ENCODE measurements around the gene FAM193B.

Gene FAM193B

DNA sequence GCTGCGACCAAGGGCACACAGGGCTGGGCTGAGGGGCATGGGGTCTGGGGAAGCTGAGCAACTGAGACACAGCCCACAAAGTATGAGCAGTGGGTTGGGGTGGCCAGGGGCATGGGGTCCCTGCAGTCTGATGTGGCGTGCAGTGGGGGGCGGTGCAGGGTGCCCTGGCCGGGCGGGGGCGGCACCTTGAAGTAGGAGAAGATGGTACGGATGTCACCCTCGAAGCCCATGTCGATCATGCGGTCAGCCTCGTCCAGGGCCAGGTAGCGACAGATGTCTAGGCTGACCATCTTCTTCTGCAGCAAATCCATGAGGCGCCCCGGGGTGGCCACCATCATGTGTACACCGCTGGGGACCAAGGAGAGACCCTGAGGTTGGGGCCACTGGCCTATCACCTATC, 40.9 kb downstream of the FAM193B start:
- TF ChIP-seq POLR2AphosphoS5 (IDR thresholded peaks at IDR 0.05; ENCODE audit: low read depth, low read length): no peak

- TF ChIP-seq POLR2AphosphoS5 (IDR thresholded peaks at IDR 0.05; ENCODE audit: low read depth, low read length) (no peak), TAF1 (IDR thresholded peaks at IDR 0.05; ENCODE audit: borderline replicate concordance, insufficient read depth, low read length) (no peak), FOXP2 (optimal IDR thresholded peaks at IDR 0.05; ENCODE audit: borderline replicate concordance, extremely low read depth, extremely low read length, insufficient read depth) (no peak), SIN3A (IDR thresholded peaks at IDR 0.05; ENCODE audit: borderline replicate concordance, insufficient read depth, low read length) (no peak)
- TF ChIP-seq, protein P1, sequence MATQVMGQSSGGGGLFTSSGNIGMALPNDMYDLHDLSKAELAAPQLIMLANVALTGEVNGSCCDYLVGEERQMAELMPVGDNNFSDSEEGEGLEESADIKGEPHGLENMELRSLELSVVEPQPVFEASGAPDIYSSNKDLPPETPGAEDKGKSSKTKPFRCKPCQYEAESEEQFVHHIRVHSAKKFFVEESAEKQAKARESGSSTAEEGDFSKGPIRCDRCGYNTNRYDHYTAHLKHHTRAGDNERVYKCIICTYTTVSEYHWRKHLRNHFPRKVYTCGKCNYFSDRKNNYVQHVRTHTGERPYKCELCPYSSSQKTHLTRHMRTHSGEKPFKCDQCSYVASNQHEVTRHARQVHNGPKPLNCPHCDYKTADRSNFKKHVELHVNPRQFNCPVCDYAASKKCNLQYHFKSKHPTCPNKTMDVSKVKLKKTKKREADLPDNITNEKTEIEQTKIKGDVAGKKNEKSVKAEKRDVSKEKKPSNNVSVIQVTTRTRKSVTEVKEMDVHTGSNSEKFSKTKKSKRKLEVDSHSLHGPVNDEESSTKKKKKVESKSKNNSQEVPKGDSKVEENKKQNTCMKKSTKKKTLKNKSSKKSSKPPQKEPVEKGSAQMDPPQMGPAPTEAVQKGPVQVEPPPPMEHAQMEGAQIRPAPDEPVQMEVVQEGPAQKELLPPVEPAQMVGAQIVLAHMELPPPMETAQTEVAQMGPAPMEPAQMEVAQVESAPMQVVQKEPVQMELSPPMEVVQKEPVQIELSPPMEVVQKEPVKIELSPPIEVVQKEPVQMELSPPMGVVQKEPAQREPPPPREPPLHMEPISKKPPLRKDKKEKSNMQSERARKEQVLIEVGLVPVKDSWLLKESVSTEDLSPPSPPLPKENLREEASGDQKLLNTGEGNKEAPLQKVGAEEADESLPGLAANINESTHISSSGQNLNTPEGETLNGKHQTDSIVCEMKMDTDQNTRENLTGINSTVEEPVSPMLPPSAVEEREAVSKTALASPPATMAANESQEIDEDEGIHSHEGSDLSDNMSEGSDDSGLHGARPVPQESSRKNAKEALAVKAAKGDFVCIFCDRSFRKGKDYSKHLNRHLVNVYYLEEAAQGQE (IDR thresholded peaks at IDR 0.05; ENCODE audit: insufficient read depth in 1 of 2, low read depth in 2 of 2, low read length in 2 of 2): no peak
Measured at GRCh38 chr5:177512736-177513380, 41.5 kb downstream of the FAM193B start.

DNA sequence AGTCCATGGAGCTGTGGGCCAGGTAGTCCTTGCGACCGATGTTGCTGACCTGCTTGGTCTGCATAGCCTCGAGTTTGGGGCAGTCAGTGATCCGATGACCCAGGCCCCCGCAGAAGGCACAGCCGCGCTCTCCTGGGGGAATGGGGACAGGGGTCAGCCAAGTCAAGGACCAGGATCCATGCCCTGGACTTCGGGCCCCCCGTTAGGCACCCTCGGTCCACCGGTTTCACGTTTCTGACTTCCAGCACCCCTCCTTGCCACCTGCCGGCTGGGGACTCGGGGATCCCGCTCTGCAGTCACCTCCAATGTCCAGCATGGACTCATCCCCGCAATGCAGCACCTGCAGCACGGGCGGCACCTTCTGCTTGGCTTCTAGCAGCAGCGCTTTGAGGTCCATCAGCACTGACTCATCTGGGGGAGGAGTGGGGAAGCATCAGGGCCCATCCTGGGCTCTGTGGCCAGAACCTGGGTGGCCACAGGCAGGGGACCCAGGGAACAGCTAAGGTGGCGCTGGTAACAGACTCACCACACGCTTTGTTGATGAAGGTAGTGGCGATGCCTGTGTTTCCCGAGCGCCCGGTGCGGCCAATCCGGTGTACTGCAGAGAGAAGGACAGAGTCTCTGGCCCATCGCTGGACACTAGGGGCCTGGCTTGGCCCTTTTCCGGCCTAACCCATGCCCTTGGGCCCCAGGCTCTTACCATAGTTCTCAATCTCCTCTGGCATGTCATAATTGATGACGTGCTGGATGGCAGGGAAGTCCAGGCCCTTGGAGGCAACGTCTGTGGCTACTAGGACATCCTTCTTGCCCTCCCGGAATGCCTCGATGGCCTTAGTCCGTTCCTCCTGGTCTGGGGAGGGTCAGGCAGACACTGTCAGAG, 42.3 kb downstream of the FAM193B start:
- TF ChIP-seq SIN3A (IDR thresholded peaks at IDR 0.05; ENCODE audit: borderline replicate concordance, insufficient read depth, low read length): no peak
- no peak for TF ChIP-seq FOXP2 (optimal IDR thresholded peaks at IDR 0.05; ENCODE audit: borderline replicate concordance, extremely low read depth, extremely low read length, insufficient read depth)
- no peak for TF ChIP-seq TAF1 (IDR thresholded peaks at IDR 0.05; ENCODE audit: borderline replicate concordance, insufficient read depth, low read length)
- TF ChIP-seq, protein P1 (IDR thresholded peaks at IDR 0.05; ENCODE audit: insufficient read depth in 1 of 2, low read depth in 2 of 2, low read length in 2 of 2): no peak
- no peak for TF ChIP-seq POLR2AphosphoS5 (IDR thresholded peaks at IDR 0.05; ENCODE audit: low read depth, low read length)

GRCh38 chr5:177511181-177511580, 43.2 kb downstream of the FAM193B start:
- TF ChIP-seq FOXP2 (optimal IDR thresholded peaks at IDR 0.05; ENCODE audit: borderline replicate concordance, extremely low read depth, extremely low read length, insufficient read depth) (no peak), SIN3A (IDR thresholded peaks at IDR 0.05; ENCODE audit: borderline replicate concordance, insufficient read depth, low read length) (no peak), TAF1 (IDR thresholded peaks at IDR 0.05; ENCODE audit: borderline replicate concordance, insufficient read depth, low read length) (no peak), POLR2AphosphoS5 (IDR thresholded peaks at IDR 0.05; ENCODE audit: low read depth, low read length) (no peak)
- TF ChIP-seq, protein P1 (IDR thresholded peaks at IDR 0.05; ENCODE audit: insufficient read depth in 1 of 2, low read depth in 2 of 2, low read length in 2 of 2): no peak

GRCh38 chr5:177510567-177511053, 43.8 kb downstream of the FAM193B start:
- TF ChIP-seq SIN3A (IDR thresholded peaks at IDR 0.05; ENCODE audit: borderline replicate concordance, insufficient read depth, low read length) (no peak), POLR2AphosphoS5 (IDR thresholded peaks at IDR 0.05; ENCODE audit: low read depth, low read length) (no peak), TAF1 (IDR thresholded peaks at IDR 0.05; ENCODE audit: borderline replicate concordance, insufficient read depth, low read length) (no peak), FOXP2 (optimal IDR thresholded peaks at IDR 0.05; ENCODE audit: borderline replicate concordance, extremely low read depth, extremely low read length, insufficient read depth) (no peak)
- TF ChIP-seq, protein P1 (IDR thresholded peaks at IDR 0.05; ENCODE audit: insufficient read depth in 1 of 2, low read depth in 2 of 2, low read length in 2 of 2): no peak
